Neural progenitor cell (in vitro differentiated cells): ENCODE measurements around the gene ITGA1.

Source experiments
- CTCF ChIP-seq: fragments of 200-600 bp; sonication (generic); IDR thresholded peaks from 2 replicates; pipeline ENCODE4 v1.5.1; 2017; ENCODE audit warnings: antibody characterized with exemption, mild to moderate bottlenecking
- EZH2 ChIP-seq: fragments of 200-600 bp; sonication (generic); IDR thresholded peaks from 2 replicates; pipeline ENCODE4 v1.6.1; 2017; ENCODE audit warnings: antibody characterized with exemption, mild to moderate bottlenecking, moderate library complexity

GRCh38 chr5:52777186-52777585 lies 10.5 kb upstream of the ITGA1 start:
- TF ChIP-seq CTCF (no peak), EZH2 (no peak)
